T-cell (primary cell): ENCODE results near the gene FLG. TPM values are rescaled to one million over a fixed set of nuclear protein-coding genes. Genes with fewer than 3 reads are reported as not detected.

Experiments used
- total RNA-seq, 35 experiments: library from RNA in 6 of 35; stranded (reverse) in 6 of 35; fragments of 120-200 nt in 1 of 35; gene quantifications; one replicate each; pipeline versions ENCODE4 v1.2.1 to v1.2.4 and lab custom pipeline; 2013 to 2026

The FLG gene
- total RNA-seq, 5 donors from 2014 or later (not counting 1 experiment from before 2014, with no cell fraction given) = not detected

Other genes starting within 250 kb of the FLG start
- not detected for gene TCHHL1, start 236.2 kb downstream of the FLG start, total RNA-seq
- gene TCHH, start 209.8 kb downstream of the FLG start, total RNA-seq = under 1 TPM in 1 of 5 donors, not detected in 4; 0.03 TPM
- gene RPTN, start 166.0 kb downstream of the FLG start, total RNA-seq = not detected
- not detected for gene HRNR, start 101.0 kb downstream of the FLG start, total RNA-seq
- not detected for gene FLG2, start 34.8 kb upstream of the FLG start, total RNA-seq
- gene CRNN, start 89.0 kb upstream of the FLG start, total RNA-seq = not detected
- not detected for gene LCE5A, start 185.6 kb upstream of the FLG start, total RNA-seq
- gene CRCT1, start 189.2 kb upstream of the FLG start, total RNA-seq = not detected
- gene LCE3E, start 241.5 kb upstream of the FLG start, total RNA-seq = not detected